Loucy (cell line): ENCODE results near the gene CLEC16A.

Experiments used
- H2AFZ ChIP-seq: fragments of 200-600 bp; sonication (generic); 2 replicates; pipeline ENCODE4 v1.6.0; 2016; ENCODE audit warnings: antibody characterized with exemption, mild to moderate bottlenecking, low read length, moderate library complexity
- H3F3A ChIP-seq: fragments of 200-600 bp; 2 replicates; pipeline ENCODE4 v1.6.0; 2016; ENCODE audit warnings: antibody characterized with exemption, low read depth, mild to moderate bottlenecking
- H3K27me3 ChIP-seq: fragments of 200-600 bp; sonication (generic); 2 replicates; pipeline ENCODE4 v1.6.1; 2014; ENCODE audit warnings: low read length, mild to moderate bottlenecking; ENCODE audit not compliant: insufficient read depth, poor library complexity, severe bottlenecking
- H3K36me3 ChIP-seq: fragments of 200-600 bp; sonication (generic); 2 replicates; pipeline ENCODE4 v1.6.1; 2016; ENCODE audit warnings: low read length; ENCODE audit not compliant: insufficient read depth
- H3K4me1 ChIP-seq: fragments of 200-600 bp; sonication (generic); 2 replicates; pipeline ENCODE4 v1.5.1; 2014; ENCODE audit warnings: low read length, mild to moderate bottlenecking; ENCODE audit not compliant: insufficient read depth, poor library complexity, severe bottlenecking
- H3K4me2 ChIP-seq: fragments of 200-600 bp; sonication (generic); 2 replicates; pipeline ENCODE4 v1.6.0; 2014; ENCODE audit warnings: antibody characterized with exemption, low read length, low read depth, mild to moderate bottlenecking; ENCODE audit not compliant: poor library complexity, severe bottlenecking
- H3K4me3 ChIP-seq: fragments of 200-600 bp; sonication (generic); 2 replicates; pipeline ENCODE4 v1.5.1; 2014; ENCODE audit warnings: low read length, mild to moderate bottlenecking, mixed read lengths; ENCODE audit not compliant: poor library complexity, severe bottlenecking
- H3K79me2 ChIP-seq: fragments of 200-600 bp; sonication (generic); 2 replicates; pipeline ENCODE4 v1.6.1; 2014; ENCODE audit warnings: low read length; ENCODE audit not compliant: insufficient read depth
- H3K9ac ChIP-seq: fragments of 200-600 bp; sonication (generic); 2 replicates; pipeline ENCODE4 v1.6.0; 2014; ENCODE audit warnings: mild to moderate bottlenecking, low read depth, low read length, moderate library complexity; ENCODE audit not compliant: poor library complexity, severe bottlenecking
- H3K9me2 ChIP-seq: fragments of 200-600 bp; sonication (generic); replicated peaks from 2 replicates; pipeline ENCODE4 v1.6.1; 2016; ENCODE audit warnings: low read depth, low read length, mixed read lengths
- H3K9me3 ChIP-seq: fragments of 200-600 bp; sonication (generic); 2 replicates; pipeline ENCODE4 v1.6.1; 2014; ENCODE audit warnings: mild to moderate bottlenecking, antibody characterized with exemption, low read length, low read depth; ENCODE audit not compliant: insufficient read depth
- H4K20me1 ChIP-seq: fragments of 200-600 bp; sonication (generic); 2 replicates; pipeline ENCODE4 v1.6.0; 2014; ENCODE audit warnings: antibody characterized with exemption, low read length, mild to moderate bottlenecking; ENCODE audit not compliant: insufficient read depth, poor library complexity, severe bottlenecking
- CTCF ChIP-seq: fragments of 200-600 bp; sonication (generic); conservative IDR thresholded peaks from 2 replicates; pipeline ENCODE4 v1.5.1; 2014; ENCODE audit warnings: mild to moderate bottlenecking, antibody characterized with exemption, low read length
- EZH2phosphoT487 ChIP-seq: fragments of 200-600 bp; IDR thresholded peaks from 2 replicates; pipeline ENCODE4 v1.6.1; 2018; ENCODE audit warnings: antibody characterized with exemption, mild to moderate bottlenecking, moderate library complexity, borderline replicate concordance

The CLEC16A gene

DNA sequence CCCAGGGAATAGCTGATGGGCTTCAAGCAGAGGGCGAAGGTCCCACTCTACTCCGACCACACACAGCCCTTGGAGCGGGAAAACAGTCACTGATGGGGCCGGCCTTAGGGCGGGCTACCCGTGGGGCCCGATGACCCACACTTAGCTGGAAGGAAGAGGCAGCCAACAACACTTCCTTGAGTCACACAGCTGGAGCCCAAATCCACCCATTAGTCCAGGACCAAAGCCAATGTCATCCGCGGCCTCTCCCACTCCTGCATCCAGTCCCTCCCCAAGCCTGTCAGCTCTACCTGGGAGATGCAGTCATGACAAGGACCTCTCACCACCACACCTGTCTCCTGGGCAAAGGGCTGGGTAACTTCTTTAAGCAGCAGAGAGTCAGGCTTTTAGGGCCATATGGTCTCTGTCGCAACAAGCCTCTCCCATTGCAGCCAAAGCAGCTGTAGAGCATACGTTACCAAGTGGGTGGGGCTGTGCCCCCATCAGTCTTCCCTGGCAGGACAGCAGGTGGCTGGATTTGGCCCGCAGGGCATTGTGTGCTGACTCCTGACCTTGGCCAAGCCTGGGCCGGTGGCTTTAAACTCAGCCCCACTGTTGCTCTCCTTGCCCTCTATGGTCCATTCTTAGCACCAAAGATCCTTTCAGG is 200.9 kb downstream of the CLEC16A start:
- no peak for TF ChIP-seq CTCF
- no peak for TF ChIP-seq EZH2phosphoT487
- H4K20me1 ChIP-seq: no peaks in the 10 kb centered on the region
- no peak overlapping the region for H3K4me2 ChIP-seq
- peaks cover 12% of the 10 kb centered on the region for H3K4me1 ChIP-seq
- H3K4me3 ChIP-seq: no peak overlapping the region
- H3K9me3 ChIP-seq: no peaks in the 10 kb centered on the region
- H3K9ac ChIP-seq: no peak overlapping the region
- no peaks in the 10 kb centered on the region for H3K79me2 ChIP-seq
- no peaks in the 10 kb centered on the region for H3K9me2 ChIP-seq
- H3F3A ChIP-seq: no peaks in the 10 kb centered on the region
- no peak overlapping the region for H2AFZ ChIP-seq
- H3K27me3 ChIP-seq: no peaks in the 10 kb centered on the region
- H3K36me3 ChIP-seq: no peaks in the 10 kb centered on the region

GRCh38 chr16:11145819-11146211 is 201.5 kb downstream of the CLEC16A start:
- H3K36me3 ChIP-seq: no peaks in the 10 kb centered on the region
- H3K9me3 ChIP-seq: no peaks in the 10 kb centered on the region
- no peaks in the 10 kb centered on the region for H3K9me2 ChIP-seq
- H3K79me2 ChIP-seq: no peaks in the 10 kb centered on the region
- no peak overlapping the region for H3K9ac ChIP-seq
- no peaks in the 10 kb centered on the region for H3K27me3 ChIP-seq
- no peaks in the 10 kb centered on the region for H4K20me1 ChIP-seq
- H2AFZ ChIP-seq: no peak overlapping the region
- no peak overlapping the region for H3K4me2 ChIP-seq
- peaks cover 10% of the 10 kb centered on the region for H3K4me1 ChIP-seq
- no peaks in the 10 kb centered on the region for H3F3A ChIP-seq
- no peak for TF ChIP-seq EZH2phosphoT487
- no peak for TF ChIP-seq CTCF
- H3K4me3 ChIP-seq: no peak overlapping the region

GRCh38 chr16:11147033-11147753 is 202.8 kb downstream of the CLEC16A start:
- Histone ChIP-seq H3F3A (no peaks in the 10 kb centered on the region), H3K9me3 (no peaks in the 10 kb centered on the region), H3K79me2 (no peaks in the 10 kb centered on the region), H3K4me2 (no peak overlapping the region), H3K27me3 (no peaks in the 10 kb centered on the region), H2AFZ (no peak overlapping the region), H3K9ac (no peak overlapping the region), H3K4me1 (peaks cover 10% of the 10 kb centered on the region), H3K36me3 (no peaks in the 10 kb centered on the region), H3K4me3 (no peak overlapping the region), H3K9me2 (no peaks in the 10 kb centered on the region), H4K20me1 (no peaks in the 10 kb centered on the region)
- no peak for TF ChIP-seq CTCF
- TF ChIP-seq EZH2phosphoT487: no peak
